Stimulated activated CD8-positive, alpha-beta memory T cell treated with anti-CD3 and anti-CD28 coated beads, Interleukin-12 subunit alpha, Interleukin-12 subunit beta, amount 100 ng/mL, for 4 hours (primary cell): ENCODE results near the gene C11orf65.
A peak's percentile ranks its signal among the peaks of the same experiment; 100 is the strongest.

ENCODE experiments used
- DNase-seq: peaks from one replicate; pipeline ENCODE4 v3.0.0-alpha.2; 2020; ENCODE audit warnings: low read depth

C11orf65 gene, protein sequence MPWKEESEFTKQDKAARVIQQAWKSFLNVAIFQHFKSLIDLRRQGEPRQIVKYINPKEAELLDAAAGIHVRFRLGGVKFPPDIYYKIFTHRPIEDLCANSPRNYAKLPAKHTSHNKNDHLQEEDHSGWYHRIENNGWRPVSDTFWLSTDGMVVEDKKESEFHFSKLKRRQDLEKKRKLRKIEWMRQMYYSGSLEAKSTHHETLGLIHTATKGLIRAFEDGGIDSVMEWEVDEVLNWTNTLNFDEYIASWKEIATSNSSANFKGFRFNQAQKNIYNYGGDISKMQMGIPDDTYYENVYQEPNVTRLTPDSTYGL

DNA sequence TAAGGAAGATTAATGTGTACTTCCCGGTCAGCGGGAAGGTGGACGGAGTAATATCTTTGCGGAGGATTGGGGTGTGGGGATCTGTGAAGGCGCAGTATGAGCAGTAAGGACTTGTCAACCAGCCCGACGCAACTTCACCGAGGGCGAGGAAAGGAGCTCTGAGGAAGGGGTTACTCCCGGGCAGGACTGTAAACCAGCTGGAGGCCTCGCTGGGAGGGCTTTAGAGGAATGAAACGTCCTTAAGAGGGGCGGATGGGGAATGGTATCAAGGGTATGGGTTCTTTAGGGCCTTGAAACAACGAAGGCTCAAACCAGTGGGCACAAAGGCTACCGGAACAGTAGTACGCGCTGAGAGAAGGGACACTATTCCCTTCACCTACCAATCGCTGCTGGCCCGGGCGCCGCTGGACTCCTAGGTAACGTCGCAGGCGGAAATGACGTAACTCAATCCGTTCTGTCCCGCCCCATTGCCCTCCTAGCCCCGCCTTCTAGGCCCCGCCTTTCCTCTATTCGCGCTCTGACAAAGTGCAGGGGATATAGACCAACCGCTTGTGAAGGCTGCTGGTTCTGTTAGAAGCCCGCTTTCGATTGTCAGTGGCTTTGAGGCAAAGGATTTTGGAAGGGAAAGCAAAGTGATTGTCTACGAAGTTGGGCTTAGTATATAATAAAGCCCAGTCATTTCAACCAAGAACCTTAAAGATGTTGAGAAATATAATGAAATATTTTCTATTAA, at the start of gene C11orf65:
TSS of gene C11orf65 (minus strand) at position 439 of the 733 bp plus-strand sequence. CDS start 5,970 bp downstream, outside the sequence.
- DNase-seq = peak; percentile 84

DNA sequence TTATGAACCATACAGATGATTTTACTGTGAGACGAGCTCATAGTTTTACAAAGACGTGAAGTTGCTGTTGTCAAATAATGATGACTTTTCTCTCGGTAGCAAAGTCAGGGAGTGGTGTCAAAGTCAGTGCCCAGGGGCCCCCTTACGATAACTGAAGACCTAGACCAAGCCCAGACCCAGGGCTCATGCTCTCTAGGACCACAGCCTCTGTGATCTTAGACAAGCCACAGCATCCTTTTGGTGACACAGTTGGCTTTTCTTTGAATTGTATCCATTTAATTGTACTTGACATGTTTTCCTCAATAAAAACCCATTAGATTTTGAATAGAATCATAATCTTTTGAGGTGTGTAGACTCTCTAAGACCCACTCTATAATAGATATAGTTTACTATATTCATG, 48.8 kb upstream of the C11orf65 start:
- no peak for DNase-seq

DNA sequence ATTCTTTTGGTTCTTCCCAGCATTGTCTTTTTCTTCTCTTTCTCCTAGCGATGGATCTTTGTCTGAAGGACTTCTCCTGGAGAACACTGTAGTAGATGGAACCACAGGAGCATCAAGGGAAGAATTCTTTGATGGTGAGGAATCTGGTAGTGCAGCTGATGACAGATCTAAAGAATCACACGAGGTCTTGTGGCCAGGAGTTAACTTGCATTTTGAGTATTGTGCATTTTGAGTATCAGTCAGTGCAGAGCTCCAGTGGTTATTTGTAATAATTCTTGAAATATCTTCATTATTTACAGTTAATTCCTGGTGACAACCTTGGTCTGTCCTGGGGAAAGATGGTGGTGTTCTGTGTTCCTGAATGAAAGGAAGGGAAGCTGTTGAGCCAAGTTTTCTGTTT, 45.4 kb upstream of the C11orf65 start:
- no peak for DNase-seq

DNA sequence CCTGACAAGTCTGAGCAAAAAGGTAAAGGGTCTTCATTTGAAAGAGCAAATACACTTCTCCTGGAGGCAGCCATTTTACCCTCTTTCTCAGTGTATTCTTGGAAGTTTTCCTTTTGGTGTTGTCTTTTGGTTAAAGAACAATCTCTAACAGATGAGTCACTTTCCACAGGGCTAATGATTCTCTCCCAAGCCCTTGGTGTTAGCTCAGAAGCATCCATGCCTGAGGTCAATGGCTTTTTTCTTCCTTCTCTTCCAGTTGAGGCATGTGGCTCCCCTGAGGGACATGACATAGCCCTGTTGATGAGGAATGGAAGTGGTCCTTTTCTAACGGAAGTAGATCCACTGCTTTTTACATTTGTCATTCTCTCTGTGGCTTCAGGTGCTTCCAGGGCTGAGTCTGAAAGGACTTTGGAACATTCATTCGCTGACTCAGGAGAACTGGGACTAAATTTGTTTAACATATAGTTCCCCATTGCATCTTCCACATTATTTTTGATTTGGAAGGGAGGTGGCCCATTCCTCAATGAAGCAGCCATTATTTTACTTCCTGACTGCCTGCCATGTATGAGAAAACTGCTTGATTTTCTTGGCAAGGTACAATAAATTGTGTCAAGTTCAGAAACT, 44.6 kb upstream of the C11orf65 start:
- DNase-seq = no peak

DNA sequence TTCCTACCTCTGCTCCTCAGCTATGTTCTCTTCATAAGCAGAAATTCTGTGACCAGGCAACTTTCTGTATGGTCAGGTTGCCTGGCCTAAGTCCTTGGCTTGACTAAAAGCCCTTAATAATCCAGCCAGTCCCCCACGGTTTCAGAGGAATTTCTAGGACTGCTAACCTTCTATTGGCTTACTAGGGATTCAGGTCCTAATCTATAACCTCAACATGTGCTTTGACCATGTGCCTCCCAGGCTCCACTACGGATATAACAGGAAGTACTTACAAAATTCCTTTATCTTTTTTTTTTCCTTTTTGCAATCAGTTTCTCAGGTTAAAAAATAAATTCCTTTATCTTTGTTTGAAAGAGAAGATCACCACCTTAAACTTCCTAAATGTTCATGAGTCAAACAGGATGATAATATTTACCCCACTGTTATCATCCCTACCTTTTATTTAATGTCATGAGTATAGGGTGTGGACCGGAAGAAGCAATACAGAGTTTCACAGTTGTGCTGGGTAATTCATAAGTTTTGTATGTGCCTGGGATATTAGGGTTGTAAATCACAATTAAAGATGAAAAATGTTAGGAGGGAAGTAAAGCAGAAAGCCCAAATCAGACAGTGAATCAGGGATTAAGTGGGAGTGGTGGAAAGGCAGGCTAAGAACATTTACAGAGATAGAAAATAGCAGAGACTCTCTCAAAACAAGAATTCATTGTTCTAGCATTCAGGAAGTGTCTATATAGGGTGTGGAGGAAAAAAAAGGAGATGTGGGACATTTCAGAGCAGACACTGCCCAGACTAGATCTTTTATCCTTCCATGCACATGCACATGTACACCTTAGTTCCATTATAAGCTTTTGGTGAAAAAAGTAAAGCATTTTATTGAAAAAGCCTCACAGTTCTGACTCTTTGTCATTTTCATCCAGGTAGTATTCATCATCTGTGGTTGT, 41.6 kb upstream of the C11orf65 start:
- DNase-seq = no peak

DNA sequence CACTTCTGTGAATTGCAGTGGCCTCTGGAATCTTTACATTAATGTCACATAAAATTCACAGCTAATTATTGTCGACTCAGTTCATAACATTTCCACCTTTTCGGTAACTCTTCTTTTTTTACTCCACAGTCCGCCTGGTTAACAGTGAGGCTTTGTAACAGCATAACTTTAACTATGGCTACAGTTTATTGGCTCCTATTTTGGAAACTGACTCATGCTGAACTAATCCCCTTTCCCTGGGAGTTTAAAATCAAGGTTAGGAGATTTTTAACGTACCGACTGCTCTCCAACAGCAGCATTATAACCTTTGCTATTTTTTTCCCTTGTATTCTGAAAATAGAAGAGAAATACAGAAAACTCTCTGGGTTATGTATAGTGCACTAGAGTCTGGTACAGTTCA, 34.1 kb upstream of the C11orf65 start:
- DNase-seq = no peak

DNA sequence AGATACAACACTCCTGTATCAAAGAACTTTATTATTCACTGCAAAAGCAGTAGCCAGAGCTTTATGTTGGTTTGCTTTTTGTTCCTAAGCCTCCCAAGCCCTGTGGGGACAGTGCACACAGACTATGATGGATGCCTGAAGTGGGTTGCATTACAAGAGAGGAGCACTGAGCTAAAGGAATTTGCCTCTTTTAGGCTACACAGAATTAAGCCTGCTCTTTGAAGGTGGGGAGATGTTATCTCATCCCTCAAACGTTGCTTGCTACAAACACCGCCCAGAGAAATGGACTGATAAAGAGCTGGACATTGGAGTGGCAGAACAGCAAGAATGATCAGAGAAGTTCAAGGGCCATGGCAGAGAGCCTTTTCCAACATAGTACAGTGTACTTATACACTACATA, 33.4 kb upstream of the C11orf65 start:
- no peak for DNase-seq

DNA sequence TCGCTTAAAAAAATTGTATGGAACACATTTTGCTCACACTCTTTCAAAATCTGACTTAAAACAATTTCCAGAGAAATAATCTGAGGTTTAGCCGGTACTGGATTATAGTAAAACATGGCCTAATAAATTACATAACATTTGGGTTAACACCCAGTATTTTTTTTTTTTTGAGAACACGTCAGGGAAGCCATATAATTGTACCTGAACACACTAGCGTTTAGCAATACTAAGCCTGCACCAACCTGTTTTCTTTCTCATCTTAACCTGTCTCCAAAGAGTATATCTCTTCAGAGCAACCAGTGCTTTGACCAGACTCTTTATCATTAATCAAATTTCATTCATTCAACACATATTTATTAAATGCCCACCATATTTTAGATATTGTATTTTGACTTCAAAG, 32.8 kb upstream of the C11orf65 start:
- no peak for DNase-seq

DNA sequence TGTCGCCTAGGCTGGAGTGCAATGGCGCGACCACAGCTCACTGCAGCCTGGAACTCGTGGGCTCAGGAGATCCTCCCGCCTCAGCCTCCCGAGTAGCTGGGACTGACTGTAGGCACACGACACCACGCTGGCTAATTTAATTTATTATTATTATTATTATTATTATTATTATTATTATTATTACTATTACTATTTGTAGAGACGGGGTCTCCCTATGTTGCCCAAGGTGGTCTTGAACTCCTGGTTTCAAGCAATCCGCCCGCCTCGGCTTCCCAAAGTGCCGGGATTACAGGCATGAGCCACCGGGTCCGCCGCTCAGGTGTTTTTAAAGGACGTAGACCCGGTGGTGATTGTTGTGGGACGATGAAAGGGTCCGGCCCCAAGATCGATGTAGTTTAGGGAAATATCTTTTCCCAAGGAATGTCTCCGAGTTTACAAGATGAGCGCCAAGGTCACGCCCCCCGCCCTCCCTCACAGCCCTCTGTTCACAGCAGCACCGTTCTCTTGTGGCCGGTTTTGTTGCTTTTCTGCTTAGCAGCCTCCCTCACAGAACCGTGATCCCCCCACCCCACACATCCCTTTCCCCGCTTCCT, 31.6 kb upstream of the C11orf65 start:
- no peak for DNase-seq

DNA sequence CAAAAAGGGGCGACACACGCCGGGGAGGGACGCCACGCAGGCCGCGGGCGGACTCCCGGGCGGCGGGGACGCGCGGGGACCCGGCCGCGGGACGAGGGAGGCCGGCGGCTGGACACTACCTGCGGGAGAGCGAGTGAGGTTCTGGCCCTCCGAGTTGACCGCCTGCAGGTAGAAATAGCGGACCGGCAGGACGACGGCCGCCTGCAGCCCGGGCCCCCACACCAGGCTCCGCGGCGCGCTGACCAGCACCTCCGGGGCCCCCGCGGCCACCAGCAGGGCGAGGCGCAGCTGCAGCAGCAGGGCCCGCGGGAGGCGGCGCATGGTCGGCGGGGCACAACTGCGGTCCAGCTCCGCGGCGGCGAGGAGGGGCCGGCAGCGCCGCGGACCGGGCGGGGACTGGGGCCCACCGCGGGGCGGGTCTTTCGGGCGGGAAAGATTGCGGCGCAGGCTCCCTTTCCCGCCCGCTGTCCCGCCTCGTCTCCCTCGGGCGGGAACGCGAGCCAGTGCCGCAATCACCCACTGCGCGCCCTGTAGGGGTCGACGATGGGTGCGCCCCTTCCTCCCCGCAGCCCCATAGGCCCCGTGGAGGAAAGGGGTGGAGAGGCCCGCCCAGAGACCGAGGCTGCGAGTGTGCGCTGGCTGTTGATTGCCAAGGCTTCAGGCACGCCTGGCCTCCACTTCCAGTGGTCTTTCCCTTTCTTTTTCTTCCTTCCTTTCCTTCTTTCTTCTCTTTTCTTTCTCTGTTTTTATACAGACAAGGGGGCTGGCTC, 30.9 kb upstream of the C11orf65 start, which contains the start of gene POGLUT3:
TSS of gene POGLUT3 (minus strand) at position 339 of the 770 bp plus-strand sequence. CDS start at position 321, 18 bp downstream.
- DNase-seq = peak; percentile 18

DNA sequence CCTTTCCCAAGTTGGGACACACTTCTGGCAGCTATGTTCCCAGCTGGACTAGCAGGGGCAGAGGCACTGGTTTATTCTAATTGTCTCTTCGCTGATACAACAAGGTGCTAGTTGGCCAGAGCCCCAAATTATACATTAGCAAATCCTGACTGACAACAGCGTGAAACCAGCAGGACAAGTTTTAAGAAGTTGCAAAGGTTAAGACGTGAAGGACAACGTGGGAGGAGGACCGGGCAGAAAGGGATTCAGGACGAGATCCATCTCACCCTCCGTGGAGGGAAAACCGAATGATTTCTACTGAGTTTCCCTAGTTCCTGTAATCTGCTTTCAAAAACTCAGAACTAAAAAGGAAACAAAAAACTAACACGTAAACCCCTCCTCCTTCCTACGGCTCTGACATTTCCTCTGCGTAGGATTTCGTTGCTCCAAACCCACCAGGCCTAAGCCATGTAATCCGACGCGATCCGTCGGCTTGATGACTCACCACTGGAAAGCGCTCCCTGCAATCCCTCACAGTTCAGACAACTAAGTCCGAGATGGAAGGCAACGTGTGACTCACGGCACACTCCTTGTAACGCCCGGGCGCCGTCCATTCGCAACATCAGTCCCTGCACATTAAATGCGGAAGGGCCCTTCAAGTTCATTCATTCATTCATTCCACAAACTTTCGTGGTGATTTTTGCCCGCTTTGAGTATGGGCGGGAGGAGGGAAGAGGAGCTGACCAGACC, 30.2 kb upstream of the C11orf65 start:
- peak; percentile 40 for DNase-seq

DNA sequence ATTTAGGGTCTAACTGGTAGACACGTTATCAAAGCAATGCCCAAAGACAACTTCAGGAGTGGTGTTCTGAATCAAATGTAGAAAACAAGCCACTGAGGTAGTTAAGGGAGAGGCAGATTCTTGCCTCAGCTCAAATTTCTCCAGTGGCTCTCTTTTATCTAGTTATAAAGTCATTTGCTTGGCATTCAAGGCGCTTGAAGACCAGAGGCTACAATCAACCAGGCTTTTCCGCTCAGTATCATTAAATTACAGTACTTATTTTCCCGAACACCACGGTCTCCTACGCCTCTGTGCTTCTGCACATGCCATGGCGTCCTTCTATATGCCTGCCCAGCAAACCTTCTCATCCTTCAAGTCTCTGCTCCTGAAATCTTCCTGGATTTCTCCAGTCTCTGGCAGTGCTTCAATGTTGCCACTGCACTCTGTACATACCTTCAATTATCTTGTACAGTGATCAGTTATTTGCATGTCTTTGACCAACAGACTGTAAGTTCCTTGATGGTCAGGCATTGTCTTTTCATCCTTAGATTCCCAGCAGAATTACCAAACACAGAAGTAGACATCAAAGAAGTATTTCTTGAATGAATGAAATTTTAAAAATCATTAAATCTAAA, 29.4 kb upstream of the C11orf65 start:
- no peak for DNase-seq

DNA sequence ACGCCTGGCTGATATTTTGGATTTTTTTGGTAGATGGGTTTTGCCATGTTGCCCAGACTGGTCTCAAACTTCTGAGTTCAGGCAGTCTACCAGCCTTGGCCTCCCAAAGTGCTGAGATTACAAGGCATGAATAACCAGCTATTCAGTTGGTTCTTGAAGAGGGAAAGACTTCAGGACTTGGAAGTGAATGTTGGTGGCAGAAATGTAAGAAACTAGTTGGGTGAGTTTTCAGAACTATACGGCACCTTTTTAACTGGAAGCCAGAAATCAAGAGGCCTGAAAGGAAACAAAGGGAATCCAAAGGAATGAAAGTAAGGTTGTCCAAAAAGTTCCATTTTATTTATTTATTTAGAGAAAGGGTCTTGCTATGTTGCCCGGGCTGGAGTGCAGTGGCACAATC, 28.0 kb upstream of the C11orf65 start:
- no peak for DNase-seq

DNA sequence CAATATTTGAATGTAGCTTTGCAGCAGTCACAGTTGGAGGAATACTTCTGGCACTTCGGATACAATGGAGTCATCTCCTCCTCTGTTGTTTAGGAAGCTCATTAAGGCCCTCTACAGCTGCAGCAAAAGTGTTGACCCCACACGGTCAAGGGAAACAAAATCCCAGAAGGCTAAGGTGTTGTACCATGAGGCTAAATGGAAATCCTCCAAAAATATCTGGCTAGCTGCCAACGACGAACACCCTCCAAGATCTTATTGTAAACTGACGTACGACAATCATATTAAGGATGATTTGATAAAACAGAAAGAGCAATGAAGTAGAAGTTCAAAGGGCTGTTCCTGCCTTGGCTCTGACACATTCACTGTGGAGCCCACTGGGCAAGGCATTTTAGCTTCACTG, 26.9 kb upstream of the C11orf65 start:
- DNase-seq = no peak

DNA sequence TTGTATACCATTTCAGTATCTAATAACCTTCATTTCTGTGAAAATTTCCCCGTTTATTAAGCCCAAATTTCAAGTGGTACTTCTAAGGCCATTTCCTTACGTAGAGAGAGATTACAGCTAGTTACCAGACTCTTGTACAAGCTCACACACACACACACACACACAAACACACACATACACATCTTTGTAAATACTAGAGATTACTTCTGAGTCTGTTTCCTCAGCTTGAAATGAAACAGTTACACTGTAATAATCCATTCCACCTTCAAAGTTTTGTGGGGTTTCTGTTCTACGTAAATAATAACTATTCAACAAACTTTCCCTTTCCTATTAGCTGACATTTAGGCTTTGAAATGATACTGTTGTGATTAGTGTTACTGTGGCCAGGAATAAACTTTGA, 24.6 kb upstream of the C11orf65 start:
- no peak for DNase-seq

DNA sequence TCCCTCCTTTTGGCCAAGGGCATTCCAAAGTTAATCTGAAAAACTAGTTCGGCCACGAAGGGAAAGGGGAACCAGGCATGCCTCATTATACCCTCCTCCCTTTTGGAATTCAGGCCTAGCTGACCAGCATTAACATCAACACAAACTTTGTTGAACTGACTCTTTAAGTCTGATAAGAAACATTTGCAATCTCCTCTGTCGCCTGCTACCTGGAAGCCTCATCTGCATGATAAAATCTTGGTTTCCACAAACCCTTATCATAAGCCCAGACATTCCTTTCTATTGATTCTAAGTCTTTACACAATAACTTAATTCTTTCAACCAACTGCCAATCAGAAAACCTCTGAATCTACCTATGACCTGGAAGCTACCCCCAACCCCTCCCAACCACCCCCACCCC, 19.5 kb upstream of the C11orf65 start:
- no peak for DNase-seq

DNA sequence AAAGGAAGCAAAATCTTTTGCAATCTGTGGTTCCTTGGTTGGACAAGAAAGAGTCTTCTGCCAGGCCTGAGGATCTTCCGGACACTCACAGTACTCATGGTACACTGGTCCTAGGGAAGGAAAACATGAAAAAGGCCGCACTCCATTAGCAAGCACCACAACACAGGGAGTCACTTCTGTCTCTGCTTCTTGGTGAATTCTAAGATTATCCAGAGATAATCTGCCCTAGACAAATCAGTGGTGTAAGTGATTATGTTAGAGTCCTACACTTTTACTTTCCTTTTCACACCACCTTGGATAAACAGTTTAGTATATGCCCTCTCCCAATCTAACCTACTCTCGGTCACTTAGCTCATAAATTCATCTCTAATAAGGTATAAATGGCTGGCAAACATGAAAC, 19.0 kb upstream of the C11orf65 start:
- no peak for DNase-seq

DNA sequence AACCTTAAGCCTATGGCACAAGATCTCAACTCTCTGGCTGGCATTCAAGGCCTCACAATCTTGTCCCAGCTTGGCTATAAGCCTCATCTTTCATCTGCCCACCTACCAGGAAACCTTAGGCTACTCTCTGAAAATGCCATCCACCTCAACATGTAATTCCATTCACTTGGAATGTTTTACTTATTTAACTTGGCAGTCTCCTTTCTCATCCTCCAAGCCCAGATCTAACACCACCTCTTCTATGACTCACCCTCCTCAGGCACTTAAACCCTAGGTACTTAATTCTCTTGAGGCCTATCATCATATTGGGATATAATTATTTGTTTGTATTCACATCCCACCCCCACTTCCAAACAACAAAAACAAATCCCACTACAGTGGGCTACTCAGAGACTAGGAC, 15.8 kb upstream of the C11orf65 start:
- DNase-seq = no peak

DNA sequence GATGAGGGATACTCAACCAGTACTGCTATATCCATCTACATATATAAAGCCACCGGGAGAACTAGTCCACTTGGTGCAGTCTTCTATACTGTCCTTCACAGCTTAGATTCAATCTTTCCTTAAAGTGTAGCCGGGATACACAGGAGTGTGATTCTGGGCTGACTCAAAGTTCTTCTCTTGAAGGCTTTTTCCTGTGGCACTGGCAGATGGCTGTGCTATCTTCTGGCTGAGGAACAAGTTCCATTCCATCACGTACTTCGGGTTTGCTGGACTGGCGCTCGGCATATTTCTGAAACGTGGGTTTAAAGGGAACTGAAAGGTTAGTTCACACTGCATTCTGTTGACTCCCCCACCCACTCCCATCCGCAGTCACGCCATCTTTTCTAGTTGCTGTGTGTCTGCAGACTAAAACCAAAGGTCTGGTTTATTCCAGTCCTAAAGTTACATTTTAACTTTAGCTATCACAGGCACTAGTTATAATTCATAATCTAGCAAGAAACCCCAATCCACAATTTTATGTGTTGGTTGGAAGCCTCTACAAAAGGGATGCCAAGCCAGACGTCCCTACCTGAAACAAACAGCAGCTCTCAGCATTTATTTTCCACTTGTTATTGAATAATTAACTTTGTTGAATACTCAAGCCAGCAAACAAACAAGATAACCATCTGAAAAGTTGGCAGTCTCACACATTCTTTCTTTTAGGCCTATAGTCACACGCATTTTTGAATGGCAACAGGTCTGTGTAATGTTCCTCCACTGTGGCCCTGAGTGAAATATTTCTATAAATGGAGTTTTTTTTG, 7.5 kb upstream of the C11orf65 start:
- DNase-seq = no peak
